ENCODE data around the gene RAC3. TPM values are rescaled to one million over a fixed set of nuclear protein-coding genes. Genes with fewer than 3 reads are reported as not detected.

The RAC3 gene
- total RNA-seq, 1 donor from 2014 or later, result not detected

DNA sequence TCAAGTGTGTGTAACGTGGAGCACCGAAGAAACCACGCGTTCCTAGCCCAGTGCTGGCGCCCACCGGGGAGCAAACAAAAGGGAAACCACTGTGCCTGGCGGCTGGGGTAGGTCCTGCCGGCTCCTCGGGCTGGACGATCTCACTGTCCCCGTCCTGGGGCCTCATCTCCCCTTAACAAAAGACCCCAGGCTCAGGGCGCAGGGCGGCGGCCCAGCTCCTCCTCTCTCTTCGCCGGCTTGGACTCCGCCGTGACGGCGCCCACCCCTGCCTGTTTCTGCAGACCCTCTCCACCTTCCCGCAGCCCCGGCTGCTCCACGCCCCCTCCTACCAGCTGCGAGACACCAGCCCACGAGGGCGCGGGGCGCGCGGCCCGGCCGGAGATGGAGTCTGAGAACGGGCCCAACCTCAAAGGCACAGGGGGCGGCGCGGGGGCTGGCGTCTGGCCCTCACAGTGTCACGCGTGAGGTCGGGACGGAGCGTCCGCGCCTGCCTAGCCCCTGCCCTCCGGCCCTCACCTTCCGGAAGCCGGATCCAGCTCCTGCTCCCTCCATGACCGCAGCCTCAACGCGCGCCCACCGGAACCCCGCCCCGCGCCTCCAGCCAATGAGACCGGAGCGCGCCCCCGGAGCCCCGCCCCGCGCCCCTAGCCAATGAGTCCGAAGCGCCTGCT lies 9.0 kb upstream of the RAC3 start, which contains the start of gene CENPX:
CENPX (minus strand) TSS at position 569 of the 671 bp plus-strand sequence; CDS start at position 552, 17 bp downstream.
- intact Hi-C loops (cut with DNase I), result loop anchor here (1.0 to 5.0 kb wide), 5 partner anchors 18 to 190 kb away; partner anchors contain the start of genes ARHGDIA, CCDC57, GPS1 and PCYT2
- H3K27ac ChIP-seq, result peak within 1 kb of the TSS; percentile 56 to 71

DNA sequence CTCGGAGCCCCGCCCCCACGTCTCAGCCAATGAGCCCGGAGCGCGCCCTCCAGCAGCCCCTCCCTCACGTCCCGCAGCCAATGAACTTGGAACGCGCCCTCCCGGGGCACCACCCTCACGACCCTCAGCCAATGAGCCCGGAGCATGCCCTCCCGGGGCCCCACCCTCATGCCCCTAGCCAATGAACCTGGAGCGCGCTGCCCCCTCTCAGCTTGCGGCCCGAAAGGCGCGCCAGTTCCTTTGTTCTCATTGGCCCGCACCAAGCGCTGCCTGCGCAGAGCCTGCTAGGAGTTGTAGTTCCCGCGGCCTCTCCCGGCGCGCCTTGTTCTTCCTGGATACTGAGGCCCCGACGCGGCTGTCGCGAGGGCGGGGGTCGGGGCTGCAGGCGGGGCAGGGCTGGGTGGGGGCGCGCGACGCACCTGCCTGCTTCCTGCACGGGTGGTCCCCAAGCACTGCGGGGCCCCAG lies 8.5 kb upstream of the RAC3 start, which contains the start of gene LRRC45:
LRRC45 (plus strand) TSS at position 325 of the 466 bp plus-strand sequence. CDS start 339 bp downstream, outside the sequence.
- Histone ChIP-seq H3K9me3 (no peaks in the 10 kb centered on the region), H3K4me3 (peak within 1 kb of the TSS; percentile 89 to 99), H3K36me3 (peaks cover 0 to 10% of the 10 kb centered on the region in 2 donors), H3K27me3 (no peaks in the 10 kb centered on the region), H3K4me1 (peaks cover 12 to 20% of the 10 kb centered on the region in 2 donors), H3K27ac (peak within 1 kb of the TSS; percentile 56 to 71)
- DNase-seq (ENCODE audit: low spot score in 2 of 2), result peak; percentile 99 to 100
- intact Hi-C loops (cut with DNase I), result loop anchor here (1.0 to 5.0 kb wide), 8 partner anchors 14 to 189 kb away; partner anchors contain the start of genes ARHGDIA, ASPSCR1, CCDC57 and DCXR
- TF ChIP-seq, protein P1, sequence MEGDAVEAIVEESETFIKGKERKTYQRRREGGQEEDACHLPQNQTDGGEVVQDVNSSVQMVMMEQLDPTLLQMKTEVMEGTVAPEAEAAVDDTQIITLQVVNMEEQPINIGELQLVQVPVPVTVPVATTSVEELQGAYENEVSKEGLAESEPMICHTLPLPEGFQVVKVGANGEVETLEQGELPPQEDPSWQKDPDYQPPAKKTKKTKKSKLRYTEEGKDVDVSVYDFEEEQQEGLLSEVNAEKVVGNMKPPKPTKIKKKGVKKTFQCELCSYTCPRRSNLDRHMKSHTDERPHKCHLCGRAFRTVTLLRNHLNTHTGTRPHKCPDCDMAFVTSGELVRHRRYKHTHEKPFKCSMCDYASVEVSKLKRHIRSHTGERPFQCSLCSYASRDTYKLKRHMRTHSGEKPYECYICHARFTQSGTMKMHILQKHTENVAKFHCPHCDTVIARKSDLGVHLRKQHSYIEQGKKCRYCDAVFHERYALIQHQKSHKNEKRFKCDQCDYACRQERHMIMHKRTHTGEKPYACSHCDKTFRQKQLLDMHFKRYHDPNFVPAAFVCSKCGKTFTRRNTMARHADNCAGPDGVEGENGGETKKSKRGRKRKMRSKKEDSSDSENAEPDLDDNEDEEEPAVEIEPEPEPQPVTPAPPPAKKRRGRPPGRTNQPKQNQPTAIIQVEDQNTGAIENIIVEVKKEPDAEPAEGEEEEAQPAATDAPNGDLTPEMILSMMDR (IDR thresholded peaks at IDR 0.05), result no peak

More for the DNA sequence above, 9.0 kb upstream of the RAC3 start, which contains the start of gene CENPX:
- H3K9me3 ChIP-seq, result no peaks in the 10 kb centered on the region
- peaks cover 12 to 20% of the 10 kb centered on the region in 2 donors for H3K4me1 ChIP-seq
- peaks cover 0 to 14% of the 10 kb centered on the region in 2 donors for H3K36me3 ChIP-seq
- peak within 1 kb of the TSS; percentile 89 to 99 for H3K4me3 ChIP-seq
- no peak for DNase-seq (ENCODE audit: low spot score in 2 of 2)
- H3K27me3 ChIP-seq, result no peaks in the 10 kb centered on the region
- TF ChIP-seq, protein P1 (IDR thresholded peaks at IDR 0.05), result no peak

- H3K4me1 ChIP-seq, result peaks cover 12 to 20% of the 10 kb centered on the region in 2 donors
- H3K36me3 ChIP-seq, result peaks cover 0 to 4% of the 10 kb centered on the region in 2 donors
- H3K27me3 ChIP-seq, result no peaks in the 10 kb centered on the region
- intact Hi-C loops (cut with DNase I), result loop anchor here (1.0 to 5.0 kb wide), 7 partner anchors 14 to 189 kb away; partner anchors contain the start of genes ARHGDIA, ASPSCR1, CCDC57 and DCXR
- H3K4me3 ChIP-seq, result peak overlapping the region; percentile 89 to 94
- H3K9me3 ChIP-seq, result no peaks in the 10 kb centered on the region
- DNase-seq (ENCODE audit: low spot score in 2 of 2), result no peak
- TF ChIP-seq, protein P1 (IDR thresholded peaks at IDR 0.05), result no peak
- no peak overlapping the region for H3K27ac ChIP-seq
Observed at GRCh38 chr17:82023447-82024241, 7.8 kb upstream of the RAC3 start.

- Histone ChIP-seq H3K36me3 (no peaks in the 10 kb centered on the region), H3K9me3 (no peaks in the 10 kb centered on the region), H3K27me3 (no peaks in the 10 kb centered on the region), H3K27ac (no peak overlapping the region), H3K4me1 (peaks cover 12 to 20% of the 10 kb centered on the region in 2 donors), H3K4me3 (no peak overlapping the region)
- intact Hi-C loops (cut with DNase I), result loop anchor here (5.0 kb wide), 3 partner anchors 113 to 187 kb away; partner anchors contain the start of genes ARHGDIA, CCDC57 and PCYT2
- DNase-seq (ENCODE audit: low spot score in 2 of 2), result no peak
- TF ChIP-seq, protein P1 (IDR thresholded peaks at IDR 0.05), result no peak
Observed at GRCh38 chr17:82024859-82025258, 6.6 kb upstream of the RAC3 start.

DNA sequence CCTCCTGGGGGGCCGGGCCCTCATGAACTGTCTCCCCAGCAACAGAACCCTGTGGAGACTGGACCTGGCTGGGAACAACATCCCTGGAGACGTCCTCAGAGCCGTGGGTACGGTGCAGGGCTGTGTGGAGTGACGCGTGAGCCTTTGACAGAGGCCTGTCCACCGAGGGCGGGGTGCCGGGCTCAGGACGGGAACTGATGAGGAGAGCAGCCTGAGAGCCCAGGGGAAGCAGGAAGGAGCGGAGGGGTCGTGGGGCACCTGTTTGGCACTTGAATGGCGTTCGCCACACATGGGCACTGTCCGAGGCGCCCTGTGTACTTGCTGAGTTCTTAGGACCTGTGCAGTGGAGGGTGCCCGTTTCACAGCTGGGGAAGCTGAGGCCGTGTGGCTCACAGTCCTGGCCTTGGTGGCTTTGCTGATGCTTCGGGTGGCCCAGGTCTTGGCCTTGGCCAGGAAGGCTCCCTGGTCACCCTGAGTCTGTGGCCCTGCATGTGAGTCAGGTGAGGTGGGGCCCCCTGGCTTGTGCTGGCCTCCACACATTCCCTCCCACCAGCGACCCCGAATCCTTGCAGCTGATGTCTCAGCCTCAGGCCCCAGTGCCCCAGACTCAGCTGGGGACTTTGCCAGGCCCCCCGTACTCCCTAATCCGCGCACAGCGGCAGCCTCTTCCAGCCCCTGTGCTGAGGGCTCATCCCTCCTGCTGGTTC lies 5.9 kb upstream of the RAC3 start:
- intact Hi-C loops (cut with DNase I), result no loop called here
- no peak overlapping the region for H3K27ac ChIP-seq
- H3K4me3 ChIP-seq, result no peak overlapping the region
- H3K9me3 ChIP-seq, result no peaks in the 10 kb centered on the region
- no peaks in the 10 kb centered on the region for H3K36me3 ChIP-seq
- no peaks in the 10 kb centered on the region for H3K27me3 ChIP-seq
- peaks cover 17 to 27% of the 10 kb centered on the region in 2 donors for H3K4me1 ChIP-seq
- DNase-seq (ENCODE audit: low spot score in 2 of 2), result no peak
- TF ChIP-seq, protein P1 (IDR thresholded peaks at IDR 0.05), result no peak

Data from ascending aorta (tissue), 2 donors.